HuH-7.5 (cell line): Measurements from ENCODE around the gene CD34.

Experiments
- DNase-seq: peaks from one replicate; pipeline ENCODE4 v3.0.0; 2011; ENCODE audit warnings: low spot score

Gene CD34

GRCh38 chr1:207831517-207832327, 79.2 kb downstream of the CD34 start:
- no peak for DNase-seq
